GM21717 (cell line): ENCODE measurements around the gene UBTD1.
"Not testable (repeated sequence)": the region's sequence is repeated elsewhere in the genome, so short reads cannot be mapped to it uniquely, and the experiment has no call there.

Source experiments
- ATAC-seq: cut with Tn5 transposase; IDR thresholded peaks from one replicate; pipeline ENCODE4 v1.9.1; 2021; ENCODE audit warnings: mild to moderate bottlenecking, moderate library complexity; ENCODE audit not compliant: unreplicated experiment

Gene UBTD1

DNA sequence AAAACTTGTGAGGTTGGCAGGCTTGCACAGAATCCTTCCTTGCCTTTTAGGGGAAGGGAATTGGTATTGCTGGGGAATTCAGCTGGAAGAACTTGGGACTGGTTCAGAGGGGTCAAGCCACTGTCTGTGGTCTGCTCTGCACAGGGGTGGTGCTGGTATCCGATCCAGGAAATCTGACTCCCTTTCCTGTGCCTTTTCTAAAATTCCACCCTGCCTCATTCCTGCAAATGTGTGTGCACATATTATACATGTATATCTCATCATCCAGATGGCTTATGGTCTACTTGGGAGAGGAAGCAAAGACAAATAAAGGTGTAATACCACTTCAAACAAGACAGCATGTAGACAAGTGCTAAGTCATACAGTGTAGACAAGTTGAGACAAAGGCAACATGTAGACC lies 14.3 kb downstream of the UBTD1 start:
- no peak for ATAC-seq

DNA sequence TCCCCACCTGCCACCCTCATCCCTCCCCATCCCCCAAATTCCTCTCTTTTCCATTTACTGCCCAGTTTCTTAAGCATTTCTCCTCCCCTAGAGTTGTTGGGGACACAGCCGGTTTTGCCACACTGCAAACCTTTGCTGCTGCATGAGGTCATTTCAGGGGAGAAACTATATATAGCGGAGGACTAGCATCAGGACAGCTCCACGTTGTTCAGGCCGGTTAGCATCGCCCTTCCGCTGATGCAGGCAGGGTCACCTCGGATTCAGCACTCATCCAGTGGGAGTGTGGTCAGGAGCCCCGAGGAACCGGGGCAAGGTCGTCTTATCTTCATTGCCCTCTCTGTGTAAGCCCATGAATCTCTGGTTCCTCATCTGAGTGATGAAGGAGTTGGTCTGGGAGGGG lies 15.6 kb downstream of the UBTD1 start:
- no peak for ATAC-seq

DNA sequence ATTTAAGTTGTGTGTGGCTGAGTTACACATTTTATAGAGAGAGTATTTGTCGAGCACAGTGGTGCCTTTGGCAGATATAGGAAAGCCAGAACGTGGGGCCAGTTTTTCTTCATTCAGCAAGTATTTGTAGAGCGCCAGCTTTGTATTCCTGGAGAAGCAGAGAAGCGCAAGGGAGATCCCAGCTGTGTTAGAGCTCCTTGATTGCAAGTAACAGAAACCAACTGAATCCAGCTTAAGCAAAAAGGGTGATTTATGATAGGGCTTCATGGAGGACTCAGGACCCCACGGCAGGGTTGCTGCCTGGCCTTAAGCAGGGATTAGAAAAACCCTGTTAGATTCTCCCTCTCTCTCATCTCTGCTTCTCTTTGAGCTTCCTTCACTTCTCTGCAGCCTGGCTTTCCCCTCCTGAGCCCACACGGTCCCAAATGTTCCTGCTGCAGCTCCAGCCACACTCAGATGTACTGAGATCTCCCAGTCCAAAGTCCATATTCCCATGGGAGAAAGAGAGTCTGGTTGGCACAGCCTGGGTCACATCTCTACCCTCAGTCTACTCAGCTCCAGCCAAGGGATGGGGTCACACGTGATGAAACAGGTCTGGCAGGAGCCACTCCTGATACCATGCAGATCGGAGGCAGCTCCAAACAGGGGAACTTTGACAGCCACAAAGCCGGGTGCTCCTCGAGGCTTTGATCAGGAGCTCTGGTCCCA lies 16.7 kb downstream of the UBTD1 start:
- no peak for ATAC-seq

DNA sequence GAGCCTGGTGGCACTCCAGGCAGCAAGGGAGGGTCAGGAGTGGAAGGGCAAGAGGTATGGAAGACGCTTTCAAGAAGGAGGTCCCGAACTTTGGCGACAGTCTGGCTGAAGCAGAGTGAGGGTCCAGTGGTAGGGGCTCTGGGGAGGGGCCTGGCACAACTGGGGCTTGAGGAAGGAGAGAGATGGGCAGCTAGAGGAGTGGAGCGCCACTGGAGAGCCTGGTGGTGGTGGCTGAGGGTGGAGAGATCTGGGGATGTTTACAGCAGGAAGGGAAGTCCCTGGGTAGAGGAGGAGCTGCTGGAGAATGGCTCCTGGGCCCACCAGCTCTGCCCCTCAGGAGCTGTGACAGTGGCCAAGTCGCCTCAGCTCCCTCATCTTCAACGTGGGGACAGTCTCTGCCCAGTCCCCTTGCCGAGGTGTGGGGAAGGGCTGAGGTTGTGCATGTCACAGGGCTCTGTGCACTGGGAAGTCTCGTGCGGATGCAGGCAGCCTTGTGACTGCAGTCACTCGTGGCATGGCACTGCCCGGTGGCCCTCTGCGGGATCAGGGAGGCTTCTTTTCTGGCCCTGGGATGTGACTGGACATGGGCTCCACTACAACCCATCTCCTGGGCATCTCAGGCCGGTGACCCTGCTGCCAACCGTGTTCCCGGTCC lies 18.5 kb downstream of the UBTD1 start:
- ATAC-seq: no peak

DNA sequence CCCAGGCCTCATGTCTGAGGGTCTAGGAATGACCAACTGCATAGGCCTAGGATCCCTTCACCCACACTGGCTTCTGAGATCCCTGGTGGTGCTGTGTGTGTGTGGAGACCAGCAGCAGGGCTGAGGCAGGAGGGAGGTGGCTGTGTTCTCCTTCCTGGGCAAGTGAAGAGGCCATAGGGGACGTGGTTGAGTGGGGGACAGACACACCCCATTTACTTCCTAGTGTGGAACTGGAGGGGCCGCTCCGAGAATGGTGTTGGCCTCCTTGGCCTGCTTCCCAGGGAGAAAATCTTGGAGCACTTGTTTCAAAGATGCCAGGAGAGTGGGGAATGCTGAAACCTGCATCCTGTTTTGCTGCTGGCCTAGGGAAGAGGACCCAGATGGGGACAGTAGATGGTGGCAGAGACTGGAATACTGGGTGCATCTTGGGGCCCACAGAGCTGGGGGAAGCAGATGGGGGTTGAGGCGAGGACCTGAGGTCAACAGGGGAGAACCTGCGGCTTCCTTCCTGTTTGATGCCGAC lies 19.1 kb downstream of the UBTD1 start:
- ATAC-seq: no peak

DNA sequence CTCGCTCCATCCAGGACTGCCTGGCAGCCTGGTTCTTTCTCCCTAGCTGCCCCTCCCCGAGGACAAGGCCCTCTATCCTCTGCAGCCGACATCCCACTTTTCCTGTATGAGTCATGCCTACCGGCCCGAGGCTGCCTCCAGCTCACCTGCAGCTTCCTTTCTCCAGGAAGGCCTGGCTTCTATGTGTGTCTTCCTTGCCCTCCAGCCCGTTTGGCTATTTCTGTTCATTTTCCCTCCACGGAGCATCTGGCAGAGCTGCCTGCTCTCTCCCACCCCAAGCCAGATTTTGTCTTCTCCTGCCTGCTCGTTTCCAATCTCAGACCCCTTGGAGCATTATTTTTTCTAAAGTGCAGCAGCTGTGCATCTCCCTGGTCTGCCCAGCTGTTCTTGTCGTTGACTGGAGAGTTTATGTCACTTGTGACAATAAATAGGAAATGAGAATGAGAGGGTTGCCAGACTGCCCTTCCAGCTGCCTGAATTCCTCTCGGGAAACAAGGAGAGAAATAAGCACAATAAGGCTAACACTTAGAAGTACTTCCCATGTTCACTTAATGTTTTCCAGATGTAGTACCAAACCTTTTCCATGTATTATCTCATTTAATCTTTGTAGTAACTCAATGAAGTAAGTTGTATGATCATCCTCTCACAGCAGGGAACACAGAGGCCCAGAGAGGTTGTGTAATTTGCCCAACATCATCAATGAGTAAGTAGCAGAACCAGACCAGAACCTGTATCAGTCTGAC lies 19.7 kb downstream of the UBTD1 start:
- ATAC-seq: no peak

DNA sequence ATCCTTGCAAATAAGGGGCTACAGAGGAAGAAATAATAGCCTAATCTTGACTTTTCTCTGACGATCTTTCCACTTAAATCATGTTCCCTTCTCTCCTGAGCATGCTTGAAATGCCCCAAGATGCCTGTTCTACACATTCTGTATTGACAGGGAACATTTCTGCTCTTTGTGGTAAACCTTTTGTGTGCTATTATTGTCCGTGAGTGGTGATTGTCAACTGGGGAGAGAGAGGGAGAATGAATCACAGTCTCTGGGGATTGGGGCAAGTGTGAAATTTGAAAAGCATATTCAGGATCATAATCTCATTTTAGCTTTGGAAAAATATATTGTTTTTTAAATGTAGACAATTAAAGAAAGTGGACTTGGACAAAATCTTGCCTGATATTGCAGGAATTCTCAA lies 20.6 kb downstream of the UBTD1 start:
- no peak for ATAC-seq

DNA sequence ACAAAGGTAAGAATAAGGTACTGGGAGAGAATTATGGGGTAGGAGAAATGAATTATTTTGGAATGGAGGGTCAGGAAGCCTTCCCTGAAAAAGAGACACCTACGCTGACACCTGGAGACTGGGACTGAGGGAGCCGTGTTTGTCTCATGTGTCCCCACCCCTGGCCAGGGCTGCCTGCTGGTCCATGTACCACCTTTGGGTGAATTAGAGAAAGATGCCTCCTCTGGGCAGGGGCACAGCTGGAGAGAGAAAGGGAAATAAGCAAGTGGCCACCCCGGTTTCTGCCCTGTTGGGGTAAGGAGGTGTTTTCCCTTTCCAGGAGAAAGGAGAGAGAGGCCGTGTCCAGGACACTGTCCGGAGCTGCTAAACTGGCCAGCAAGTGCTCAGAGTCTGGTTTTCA lies 21.8 kb downstream of the UBTD1 start:
- no peak for ATAC-seq

DNA sequence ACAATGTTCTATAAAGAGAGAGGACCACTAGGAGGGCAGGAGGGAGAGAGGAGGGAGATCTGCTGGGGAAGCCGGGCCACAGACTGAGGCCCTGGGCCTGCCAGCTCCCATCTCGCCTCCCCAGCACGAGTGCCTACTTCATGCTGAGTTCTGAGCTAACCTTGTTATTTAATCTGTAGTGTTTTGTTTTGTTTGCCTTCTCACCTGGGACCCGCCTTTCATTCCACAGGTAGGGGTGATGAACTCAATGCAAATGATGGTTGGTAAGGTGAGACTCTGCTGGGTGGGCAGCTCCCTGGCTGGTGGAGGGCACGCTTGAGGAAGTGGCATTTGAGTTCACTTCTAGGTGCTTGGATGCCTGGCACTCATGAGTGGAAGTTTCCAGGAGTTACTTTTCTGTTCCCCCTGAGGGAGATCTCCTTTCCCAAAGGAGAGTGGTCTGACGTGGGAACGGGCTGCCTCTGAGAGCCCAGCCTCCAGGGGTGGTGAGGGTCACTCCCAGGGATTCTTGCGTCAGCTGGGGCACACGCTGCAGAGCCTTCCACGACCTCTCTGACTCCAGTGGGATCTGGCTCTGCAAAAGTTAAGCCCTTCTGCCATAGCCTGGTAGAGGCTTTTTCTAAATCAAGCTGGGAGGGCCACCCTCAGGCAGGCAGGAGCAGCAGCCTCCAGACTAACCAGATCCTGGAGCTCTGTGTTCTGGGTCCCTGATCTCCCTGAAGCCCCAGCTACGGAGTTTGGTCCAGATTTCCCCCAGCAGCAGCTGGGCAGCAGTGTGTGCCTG lies 22.4 kb downstream of the UBTD1 start:
- ATAC-seq: no peak

DNA sequence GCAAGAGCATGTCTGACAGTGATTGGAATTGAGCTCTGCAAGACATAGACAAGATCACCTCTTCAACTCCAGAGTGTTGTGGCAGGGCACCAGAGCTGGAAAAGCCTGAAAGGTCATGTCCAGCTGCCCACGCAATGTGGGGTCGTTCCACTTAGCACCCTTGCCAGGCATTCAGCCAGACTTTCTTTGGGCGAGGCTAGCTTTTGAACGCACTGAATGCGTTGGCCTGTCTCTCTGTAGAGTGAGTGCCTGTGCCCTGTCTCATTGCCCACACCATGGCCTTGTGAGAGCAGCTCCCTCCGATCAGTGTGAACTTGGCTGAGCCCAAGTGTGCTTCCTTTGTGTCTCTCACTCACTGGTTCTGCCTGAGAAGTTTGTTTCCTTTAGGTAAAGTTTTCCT lies 23.3 kb downstream of the UBTD1 start:
- no peak for ATAC-seq

DNA sequence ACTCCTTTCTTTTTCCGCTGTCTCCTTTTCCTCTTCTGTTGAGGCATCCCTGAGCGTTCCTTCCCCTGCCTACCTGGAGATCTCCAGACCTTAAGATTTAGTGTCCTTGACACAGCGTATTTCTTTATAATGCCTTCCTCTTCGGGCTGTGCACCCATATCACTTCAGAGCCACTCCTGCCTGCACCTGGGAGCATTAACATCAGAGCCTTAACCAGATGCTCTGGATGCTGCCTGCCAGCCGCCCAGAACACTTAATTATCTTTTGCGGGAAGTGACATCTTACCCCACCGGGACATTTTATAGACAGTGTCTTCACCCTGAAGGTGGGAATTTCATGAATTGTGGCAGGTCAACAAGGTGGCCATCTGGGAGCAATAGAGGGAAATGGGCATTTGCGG lies 24.2 kb downstream of the UBTD1 start:
- no peak for ATAC-seq

DNA sequence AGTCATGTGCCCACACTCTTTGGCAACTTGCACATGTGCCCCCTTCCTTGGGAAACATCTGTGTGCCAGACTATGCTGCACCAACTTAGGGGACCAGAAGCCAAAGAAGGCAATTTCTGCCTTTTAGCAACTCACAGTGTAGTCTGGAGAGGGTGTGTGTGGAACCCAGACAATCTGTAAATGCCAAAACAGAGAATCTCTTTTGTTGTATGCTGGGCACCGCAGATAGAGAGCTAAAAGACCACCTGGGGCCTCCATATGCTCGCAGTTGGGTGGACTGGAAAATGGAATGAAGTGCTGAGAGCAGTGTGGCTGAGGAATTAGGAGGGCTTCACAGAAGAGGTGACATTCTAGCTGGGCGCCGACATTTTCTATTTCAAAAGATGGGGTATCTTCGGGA lies 26.4 kb downstream of the UBTD1 start:
- ATAC-seq: no peak

DNA sequence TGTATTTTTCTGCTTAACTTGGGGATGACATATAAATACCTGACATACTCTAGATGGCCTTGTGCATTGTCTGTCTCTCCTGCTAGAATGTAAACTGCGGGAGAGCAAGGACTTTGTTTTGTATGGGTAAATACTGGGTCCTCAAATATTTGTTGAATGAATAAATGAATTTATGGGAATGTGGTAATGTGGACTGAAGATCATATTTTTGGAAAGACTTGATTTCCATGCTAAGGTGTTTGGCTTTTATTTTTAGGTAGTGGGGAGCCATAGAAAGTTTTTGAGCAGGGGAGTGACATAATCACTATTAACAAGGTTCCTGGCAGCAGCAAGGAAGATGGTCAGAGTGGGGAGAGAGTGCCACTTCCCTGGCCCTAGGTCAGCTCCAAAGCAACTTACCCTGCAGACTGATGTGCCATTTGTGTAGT lies 27.0 kb downstream of the UBTD1 start:
- ATAC-seq: no peak

DNA sequence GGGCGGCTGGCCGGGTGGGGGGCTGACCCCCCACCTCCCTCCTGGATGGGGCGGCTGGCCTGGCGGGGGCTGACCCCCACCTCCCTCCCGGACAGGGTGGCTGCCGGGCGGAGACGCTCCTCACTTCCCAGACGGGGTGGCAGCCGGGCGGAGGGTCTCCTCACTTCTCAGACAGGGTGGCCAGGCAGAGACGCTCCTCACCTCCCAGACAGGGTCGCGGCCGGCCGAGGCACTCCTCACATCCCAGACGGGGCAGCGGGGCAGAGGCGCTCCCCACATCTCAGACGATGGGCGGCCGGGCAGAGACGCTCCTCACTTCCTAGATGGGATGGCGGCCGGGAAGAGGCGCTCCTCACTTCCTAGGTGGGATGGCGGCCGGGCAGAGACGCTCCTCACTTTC lies 30.2 kb downstream of the UBTD1 start:
- ATAC-seq: not testable (repeated sequence)

DNA sequence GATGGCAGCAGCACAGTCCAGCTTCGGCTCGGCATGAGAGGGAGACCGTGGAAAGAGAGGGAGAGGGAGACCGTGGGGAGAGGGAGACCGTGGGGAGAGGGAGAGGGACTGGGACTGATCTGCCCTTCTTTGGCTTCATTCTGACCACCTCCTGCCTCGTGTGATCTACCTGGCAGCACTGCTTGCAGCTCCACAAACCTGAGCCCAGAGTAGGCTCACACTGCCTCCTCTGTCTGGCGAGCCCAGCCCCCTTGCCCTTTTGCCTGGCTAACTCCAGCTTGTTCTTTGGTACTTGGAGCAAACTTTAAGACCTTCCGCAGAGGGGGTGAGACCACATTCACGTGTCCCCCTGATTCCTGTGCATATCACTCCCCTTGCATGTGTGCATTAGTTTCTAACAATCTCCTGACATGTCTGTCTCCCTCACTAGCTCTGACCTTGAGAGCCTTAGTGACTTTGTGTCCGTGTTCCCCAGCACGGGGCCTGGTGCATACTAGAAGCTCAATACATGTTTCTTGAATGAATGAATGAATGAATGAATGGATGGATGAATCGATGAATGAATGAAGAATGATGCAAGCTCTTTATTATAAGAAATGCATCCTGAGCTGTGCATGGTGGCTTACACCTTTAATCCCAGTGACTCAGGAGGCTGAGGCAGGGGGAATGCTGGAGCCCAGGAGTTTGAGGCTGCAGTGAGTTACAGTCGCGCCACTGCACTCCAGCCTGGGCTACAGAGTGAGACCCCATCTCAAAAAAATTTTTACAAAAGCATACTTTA lies 31.2 kb downstream of the UBTD1 start:
- ATAC-seq: no peak

DNA sequence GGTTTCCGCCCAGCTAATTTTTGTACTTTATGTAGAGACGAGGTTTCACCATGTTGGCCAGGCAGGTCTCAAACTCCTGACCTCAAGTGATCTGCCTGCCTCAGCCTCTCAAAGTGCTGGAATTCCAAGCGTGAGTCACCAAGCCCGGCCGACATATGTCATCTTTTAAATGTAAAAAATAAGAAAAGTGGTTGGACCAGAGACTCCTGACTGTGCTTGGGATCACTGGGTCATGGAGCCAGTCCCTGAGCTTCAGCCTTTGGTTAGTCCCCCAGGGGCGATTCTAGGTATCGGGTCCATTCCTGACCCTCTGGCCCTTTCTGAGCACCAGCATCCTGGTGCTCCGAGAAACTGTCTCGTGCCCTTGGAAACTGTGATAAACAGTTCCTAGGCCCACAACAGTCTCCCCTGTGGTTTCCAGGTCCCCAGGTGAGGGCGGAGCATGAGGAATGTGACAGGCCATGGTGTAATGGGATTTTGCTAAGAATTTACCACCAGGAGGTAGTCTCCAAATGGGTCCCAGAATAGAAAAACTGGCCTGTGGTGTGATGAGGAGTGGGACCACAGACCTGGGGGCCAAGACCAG lies 32.8 kb downstream of the UBTD1 start:
- no peak for ATAC-seq

DNA sequence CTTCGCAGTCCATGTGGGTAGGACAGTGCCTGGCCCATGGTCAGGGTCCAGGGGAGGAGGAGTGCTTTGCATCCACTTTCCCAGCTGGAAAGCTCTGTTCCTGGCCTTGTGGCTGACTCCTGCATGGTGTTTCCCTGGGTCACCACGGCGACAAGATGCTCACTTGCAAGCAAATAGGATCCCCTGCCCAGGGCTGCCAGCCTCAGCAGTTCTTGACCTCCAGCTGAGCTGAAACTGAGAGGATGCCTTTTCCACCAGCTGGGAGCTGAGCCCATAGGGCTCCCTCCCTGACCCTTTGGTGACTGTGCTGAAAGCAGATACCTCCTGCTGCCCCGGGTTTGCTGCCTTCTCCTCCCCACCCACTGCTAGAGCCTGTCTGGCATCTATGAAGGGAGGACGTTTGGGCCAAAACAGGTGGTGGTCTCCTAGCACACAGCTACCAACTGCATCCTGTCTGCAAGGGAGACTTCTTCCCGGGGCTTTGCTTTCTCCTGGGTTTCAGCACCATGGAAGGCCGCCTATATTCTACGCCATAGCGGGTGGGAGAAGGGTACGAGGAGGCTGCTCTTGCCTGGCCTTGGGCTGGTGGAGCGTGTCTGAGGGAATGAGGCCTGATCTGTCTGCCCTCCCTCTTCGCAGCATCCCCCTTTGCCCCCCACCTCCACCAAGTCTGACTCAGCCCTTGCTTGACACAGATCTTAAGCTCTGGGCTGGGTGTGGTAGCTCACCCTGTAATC lies 34.4 kb downstream of the UBTD1 start:
- no peak for ATAC-seq

DNA sequence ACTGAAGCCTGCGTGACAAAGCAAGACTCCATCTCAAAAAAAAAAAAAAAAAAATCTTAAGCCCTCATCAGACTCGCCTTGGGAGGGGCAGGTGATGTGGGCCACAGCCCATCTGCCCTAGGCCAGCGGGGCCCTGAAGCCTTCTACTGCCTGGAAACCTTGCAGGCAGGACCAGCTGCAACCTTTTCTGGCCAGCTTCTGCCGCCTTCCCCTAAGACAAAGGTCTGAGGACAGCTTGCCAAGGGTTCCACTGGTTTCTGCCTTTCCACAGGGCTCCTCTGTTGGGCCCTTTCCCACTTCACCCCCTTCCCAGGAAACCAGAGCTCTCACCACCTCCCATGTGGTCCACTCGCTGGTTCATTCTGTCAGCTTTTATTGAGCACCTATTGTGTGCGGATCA lies 35.2 kb downstream of the UBTD1 start:
- no peak for ATAC-seq

DNA sequence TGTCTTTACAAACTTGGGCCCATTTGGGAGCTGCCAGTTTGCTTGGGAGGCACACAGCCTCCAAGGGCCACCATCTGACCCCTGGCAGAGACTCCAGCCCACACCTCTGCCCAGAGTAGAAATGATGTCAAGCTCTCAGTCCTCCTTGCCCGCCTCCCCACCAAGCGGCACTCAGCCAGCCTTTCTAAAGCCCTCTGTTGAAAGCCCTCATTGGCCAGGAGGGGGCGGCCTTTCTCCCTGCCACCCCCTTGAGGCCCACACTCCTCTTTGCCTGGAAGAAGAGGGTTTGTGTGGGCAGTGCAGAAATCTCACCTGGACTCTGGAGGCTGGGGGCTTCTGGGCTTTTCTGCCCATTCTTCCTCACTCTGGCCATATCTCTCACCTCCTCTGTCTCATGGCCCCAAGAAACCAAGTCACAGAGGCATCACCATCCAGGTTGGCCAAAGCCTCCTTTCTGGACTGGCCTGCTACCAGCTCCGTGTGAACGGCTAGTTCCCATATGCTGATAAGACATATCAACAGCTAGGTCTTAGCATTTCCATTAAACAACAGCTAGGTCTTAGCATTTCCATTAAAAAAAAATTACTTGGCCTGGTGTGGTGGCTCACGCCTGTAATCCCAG lies 36.1 kb downstream of the UBTD1 start:
- ATAC-seq: no peak
